ENCODE results near the gene BCORL1.

The BCORL1 gene

GRCh38 chrX:130071611-130072344 lies 89.3 kb downstream of the BCORL1 start:
- no peak for DNase-seq

GRCh38 chrX:130072345-130072740 lies 89.9 kb downstream of the BCORL1 start:
- no peak for DNase-seq

- no peak for DNase-seq
Measured at GRCh38 chrX:130075777-130076176, 93.3 kb downstream of the BCORL1 start.

GRCh38 chrX:130079824-130080406 lies 97.5 kb downstream of the BCORL1 start:
- peak; percentile 33 to 75 for DNase-seq

- DNase-seq: no peak
Measured at GRCh38 chrX:130080791-130081367, 98.4 kb downstream of the BCORL1 start.

- peak in 1 of 2 experiments; percentile 36 for DNase-seq
Measured at GRCh38 chrX:130081421-130082045, 99.1 kb downstream of the BCORL1 start.

- no peak for DNase-seq
Measured at GRCh38 chrX:130082244-130083106, 100.0 kb downstream of the BCORL1 start.

- DNase-seq: no peak
Measured at GRCh38 chrX:130083107-130083490, 100.7 kb downstream of the BCORL1 start.

GRCh38 chrX:130083656-130084382 lies 101.4 kb downstream of the BCORL1 start:
- DNase-seq: no peak

GRCh38 chrX:130084631-130085237 lies 102.3 kb downstream of the BCORL1 start:
- no peak for DNase-seq

GRCh38 chrX:130085551-130086446 lies 103.4 kb downstream of the BCORL1 start:
- DNase-seq: no peak

GRCh38 chrX:130086447-130087206 lies 104.2 kb downstream of the BCORL1 start:
- DNase-seq: no peak

GRCh38 chrX:130090364-130090763 lies 107.9 kb downstream of the BCORL1 start:
- DNase-seq: no peak

- DNase-seq: no peak
Measured at GRCh38 chrX:130091980-130092522, 109.6 kb downstream of the BCORL1 start.

GRCh38 chrX:130093271-130093670 lies 110.8 kb downstream of the BCORL1 start:
- DNase-seq: no peak

- DNase-seq: no peak
Measured at GRCh38 chrX:130094696-130095095, 112.3 kb downstream of the BCORL1 start.

GRCh38 chrX:130095249-130096030 lies 113.0 kb downstream of the BCORL1 start:
- no peak for DNase-seq

GRCh38 chrX:130097507-130098209 lies 115.2 kb downstream of the BCORL1 start:
- no peak for DNase-seq
